T-helper 2 cell (primary cell): ENCODE results near the gene GFRA4.

Source experiments
- DNase-seq, 5 experiments: peaks; one replicate each; pipeline versions ENCODE4 v3.0.0 to v3.0.0-alpha.2; 2012 to 2022

The GFRA4 gene

GRCh38 chr20:3614466-3614865 is 48.7 kb downstream of the GFRA4 start:
- DNase-seq, result no peak

GRCh38 chr20:3613821-3614440 is 49.3 kb downstream of the GFRA4 start:
- DNase-seq, result no peak

- DNase-seq, result no peak
Measured at GRCh38 chr20:3612795-3613572, 50.2 kb downstream of the GFRA4 start.

DNA sequence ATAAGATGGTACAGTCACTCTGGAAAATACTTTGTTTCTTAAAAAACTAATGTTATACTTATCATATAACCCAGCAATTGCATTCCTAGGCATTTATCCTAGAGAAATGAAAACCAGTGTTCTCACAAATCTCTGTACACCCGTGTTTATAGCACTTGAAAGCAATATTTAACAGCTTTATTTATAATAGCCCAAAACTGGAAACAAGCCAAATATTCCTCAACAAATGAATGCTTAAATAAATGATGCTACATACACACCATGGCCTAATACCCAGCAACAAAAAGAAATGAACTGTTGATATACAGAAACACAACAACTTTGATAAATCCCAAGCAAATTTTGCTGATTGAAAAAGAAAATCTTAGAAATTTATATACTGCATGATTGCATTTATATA is 51.3 kb downstream of the GFRA4 start:
- DNase-seq, result no peak
